ENCODE measurements around the gene BBS9.

DNA sequence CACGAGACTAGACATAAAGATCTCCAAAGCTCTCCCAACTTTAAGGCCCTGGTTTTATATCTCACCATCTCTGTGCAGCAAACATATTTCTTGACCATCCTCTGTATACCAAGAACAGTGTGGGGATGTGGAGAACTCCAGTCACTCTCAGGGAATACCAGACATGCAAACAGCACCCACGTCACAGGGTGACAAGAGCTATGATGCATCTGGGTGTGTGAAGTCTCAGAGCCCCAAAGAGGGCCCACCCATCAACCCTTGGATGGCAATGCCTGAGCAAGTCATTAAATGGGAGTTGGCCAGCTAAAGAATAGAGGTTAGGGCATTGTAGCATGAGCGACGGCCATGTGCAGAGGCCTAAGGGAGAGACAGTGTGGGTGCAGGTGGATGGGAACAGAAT, 402.5 kb downstream of the BBS9 start:
- TF ChIP-seq, protein P1, sequence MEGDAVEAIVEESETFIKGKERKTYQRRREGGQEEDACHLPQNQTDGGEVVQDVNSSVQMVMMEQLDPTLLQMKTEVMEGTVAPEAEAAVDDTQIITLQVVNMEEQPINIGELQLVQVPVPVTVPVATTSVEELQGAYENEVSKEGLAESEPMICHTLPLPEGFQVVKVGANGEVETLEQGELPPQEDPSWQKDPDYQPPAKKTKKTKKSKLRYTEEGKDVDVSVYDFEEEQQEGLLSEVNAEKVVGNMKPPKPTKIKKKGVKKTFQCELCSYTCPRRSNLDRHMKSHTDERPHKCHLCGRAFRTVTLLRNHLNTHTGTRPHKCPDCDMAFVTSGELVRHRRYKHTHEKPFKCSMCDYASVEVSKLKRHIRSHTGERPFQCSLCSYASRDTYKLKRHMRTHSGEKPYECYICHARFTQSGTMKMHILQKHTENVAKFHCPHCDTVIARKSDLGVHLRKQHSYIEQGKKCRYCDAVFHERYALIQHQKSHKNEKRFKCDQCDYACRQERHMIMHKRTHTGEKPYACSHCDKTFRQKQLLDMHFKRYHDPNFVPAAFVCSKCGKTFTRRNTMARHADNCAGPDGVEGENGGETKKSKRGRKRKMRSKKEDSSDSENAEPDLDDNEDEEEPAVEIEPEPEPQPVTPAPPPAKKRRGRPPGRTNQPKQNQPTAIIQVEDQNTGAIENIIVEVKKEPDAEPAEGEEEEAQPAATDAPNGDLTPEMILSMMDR (IDR thresholded peaks at IDR 0.05), result no peak
- no peak for TF ChIP-seq POLR2A (IDR thresholded peaks at IDR 0.05)
- TF ChIP-seq EP300 (IDR thresholded peaks at IDR 0.05), result no peak

Measured in tibial nerve (tissue), 4 donors.